Common myeloid progenitor, CD34-positive (primary cell): ENCODE measurements around the gene EIF5A.
A peak's percentile ranks its signal among the peaks of the same experiment; 100 is the strongest.

Source experiments
- CTCF ChIA-PET: fragments of 350-600 bp; sonication (Branson Sonifier 250); formaldehyde crosslinking; loops from one replicate; lab custom pipeline; 2021; ENCODE audit warnings: antibody characterized with exemption; lab: Charles Lee
- POLR2A ChIA-PET: fragments of 350-600 bp; sonication (Branson Sonifier 250); formaldehyde crosslinking; loops from one replicate; lab custom pipeline; 2021; ENCODE audit warnings: antibody characterized with exemption; lab: Charles Lee
- DNase-seq, 3 donors: peaks; one replicate each; pipeline versions ENCODE4 v3.0.0 to v3.0.0-alpha.2; 2013
- H3K27ac ChIP-seq, 2 experiments: 1 replicate in 1 of 2; 2 replicates in 1 of 2; pipeline ENCODE4 v1.7.0; 2013; ENCODE audit warnings: inconsistent platforms in 2 of 2, low read length in 2 of 2, mild to moderate bottlenecking in 2 of 2, low read depth in 1 of 2, moderate library complexity in 1 of 2; ENCODE audit not compliant: severe bottlenecking in 2 of 2, insufficient read depth in 1 of 2, poor library complexity in 1 of 2
- H3K27me3 ChIP-seq, 5 experiments: replicated peaks in 2 of 5; 1 replicate in 3 of 5; 2 replicates in 2 of 5; pipeline versions ENCODE4 v1.6.1 to v1.7.0; 2013; ENCODE audit warnings: low read length in 4 of 5, mild to moderate bottlenecking in 2 of 5, moderate library complexity in 2 of 5, inconsistent platforms in 1 of 5; ENCODE audit not compliant: insufficient read depth in 5 of 5, control insufficient read depth in 4 of 5
- H3K36me3 ChIP-seq, 4 experiments: 1 replicate in 2 of 4; 2 replicates in 2 of 4; pipeline versions ENCODE4 v1.6.1 to v1.7.0; 2013; ENCODE audit warnings: low read length in 3 of 4, control low read depth in 1 of 4, mild to moderate bottlenecking in 1 of 4; ENCODE audit not compliant: control insufficient read depth in 4 of 4, insufficient read depth in 4 of 4
- H3K4me1 ChIP-seq, 4 experiments: 1 replicate in 3 of 4; 2 replicates in 1 of 4; pipeline versions ENCODE4 v1.6.1 to v1.7.1; 2013; ENCODE audit warnings: low read length in 3 of 4, mild to moderate bottlenecking in 3 of 4, control low read depth in 1 of 4, inconsistent platforms in 1 of 4, moderate library complexity in 1 of 4; ENCODE audit not compliant: control insufficient read depth in 4 of 4, insufficient read depth in 4 of 4; ENCODE audit errors: control extremely low read depth in 1 of 4
- H3K4me3 ChIP-seq, 7 experiments: 1 replicate in 4 of 7; 2 replicates in 3 of 7; pipeline versions ENCODE4 v1.5.1 to v1.7.0; 2013; ENCODE audit warnings: mild to moderate bottlenecking in 7 of 7, low read length in 6 of 7, moderate library complexity in 6 of 7, inconsistent platforms in 2 of 7, low read depth in 2 of 7, control low read depth in 1 of 7; ENCODE audit not compliant: insufficient read depth in 4 of 7, control insufficient read depth in 1 of 7; ENCODE audit errors: extremely low read depth in 1 of 7
- H3K9me3 ChIP-seq, 5 experiments: 1 replicate in 4 of 5; 2 replicates in 1 of 5; pipeline versions ENCODE4 v1.6.1 to v1.7.1; 2013; ENCODE audit warnings: low read length in 4 of 5, mild to moderate bottlenecking in 2 of 5, inconsistent platforms in 1 of 5, low read depth in 1 of 5, moderate library complexity in 1 of 5; ENCODE audit not compliant: control insufficient read depth in 4 of 5, insufficient read depth in 2 of 5; ENCODE audit errors: control extremely low read depth in 1 of 5
- WGBS: methylation state at CpG from one replicate; pipeline ENCODE4 v1.1.5; 2013; ENCODE audit not compliant: insufficient coverage; 5-methylcytosine and 5-hydroxymethylcytosine counted together

The EIF5A gene

DNA sequence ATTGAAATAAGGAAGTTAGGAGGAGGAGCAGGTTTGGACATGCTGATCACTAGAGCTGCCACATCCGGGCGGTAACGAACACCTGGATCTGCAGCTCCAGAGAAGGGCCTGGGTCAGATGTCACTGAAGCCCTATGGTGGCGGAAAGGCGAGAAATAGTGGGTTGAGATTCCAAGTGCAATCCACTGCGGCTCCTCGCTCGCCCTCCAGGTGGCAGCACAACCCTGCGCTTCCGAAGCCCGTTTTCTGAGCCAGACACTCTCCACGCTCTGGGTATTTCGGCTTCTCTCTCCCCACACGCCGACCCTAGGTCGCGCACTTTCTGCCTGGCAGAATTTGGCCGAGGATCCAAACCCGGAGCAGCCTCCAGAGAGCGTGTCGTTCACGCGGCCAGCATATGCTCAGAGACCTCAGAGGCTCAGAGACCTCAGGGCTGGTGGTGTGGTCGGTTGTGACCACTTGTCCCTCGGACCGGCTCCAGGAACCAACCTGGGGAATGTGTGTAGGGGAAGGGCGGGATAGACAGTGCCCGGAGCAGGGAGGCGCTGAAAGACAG is 26.8 kb upstream of the EIF5A start:
- no peaks in the 10 kb centered on the region for H3K9me3 ChIP-seq
- peak; percentile 88 to 93 (median 93) for DNase-seq
- H3K27me3 ChIP-seq, result peaks cover 0 to 2% (median 0%) of the 10 kb centered on the region in 5 experiments
- H3K27ac ChIP-seq, result no peak overlapping the region
- WGBS, result under 1% methylated on average over 27 of the region's 29 CpGs
- H3K36me3 ChIP-seq, result peaks cover 0 to 5% (median 0%) of the 10 kb centered on the region in 4 experiments
- POLR2A ChIA-PET, result interaction anchor here (0.6 to 0.9 kb wide), 2 partner anchors 16 to 39 kb away, joined by 3 to 5 read pairs; no protein-coding TSS in a partner anchor
- H3K4me1 ChIP-seq, result peaks cover 0 to 35% (median 33%) of the 10 kb centered on the region in 4 experiments
- CTCF ChIA-PET, result interaction anchor here (0.8 to 6.5 kb wide), 10 partner anchors 12 to 68 kb away, joined by 3 to 65 read pairs (median 6); partner anchors contain the start of gene ACAP1
- peak overlapping the region in 6 of 7 experiments; percentile 19 to 73 (median 62) for H3K4me3 ChIP-seq

- Histone ChIP-seq H3K27ac (no peak within 1 kb of the TSS), H3K4me1 (peaks cover 0 to 38% (median 36%) of the 10 kb centered on the region in 4 experiments), H3K36me3 (peaks cover 0 to 5% (median 0%) of the 10 kb centered on the region in 4 experiments), H3K9me3 (no peaks in the 10 kb centered on the region), H3K4me3 (peak within 1 kb of the TSS; percentile 10 to 73 (median 62)), H3K27me3 (peaks cover 0 to 2% (median 0%) of the 10 kb centered on the region in 5 experiments)
- ChIA-PET CTCF (interaction anchor here (0.9 to 6.5 kb wide), 8 partner anchors 11 to 67 kb away, joined by 3 to 65 read pairs (median 8); partner anchors contain the start of genes ACADVL and ACAP1), POLR2A (interaction anchor here (0.6 to 0.9 kb wide), 3 partner anchors 10 to 39 kb away, joined by 3 to 5 read pairs (median 3); no protein-coding TSS in a partner anchor)
- peak; percentile 85 to 86 (median 86) for DNase-seq
- WGBS, result 0% methylated on average over 54 of the region's 71 CpGs
Observed at GRCh38 chr17:7281074-7281952, 26.1 kb upstream of the EIF5A start, which contains the start of gene SLC2A4. SLC2A4 (plus strand) TSS chr17:7281718; CDS start chr17:7281935, 217 bp downstream.

- H3K27ac ChIP-seq, result no peak overlapping the region
- POLR2A ChIA-PET, result interaction anchor here (0.6 kb wide), 1 partner anchor 9 kb away, joined by 3 read pairs; no protein-coding TSS in a partner anchor
- H3K9me3 ChIP-seq, result no peaks in the 10 kb centered on the region
- peaks cover 0 to 45% (median 41%) of the 10 kb centered on the region in 4 experiments for H3K4me1 ChIP-seq
- H3K4me3 ChIP-seq, result peak overlapping the region in 6 of 7 experiments; percentile 9 to 73 (median 63)
- H3K36me3 ChIP-seq, result peaks cover 0 to 5% (median 0%) of the 10 kb centered on the region in 4 experiments
- CTCF ChIA-PET, result interaction anchor here (1.0 to 6.5 kb wide), 5 partner anchors 10 to 66 kb away, joined by 3 to 65 read pairs (median 9); no protein-coding TSS in a partner anchor
- WGBS, result 1% methylated on average over 29 of the region's 43 CpGs
- DNase-seq, result peak in 2 of 3 donors; percentile 37 to 52
- H3K27me3 ChIP-seq, result no peaks in the 10 kb centered on the region
Observed at GRCh38 chr17:7281953-7282751, 25.3 kb upstream of the EIF5A start.

- Histone ChIP-seq H3K4me1 (peaks cover 0 to 47% (median 41%) of the 10 kb centered on the region in 4 experiments), H3K36me3 (peaks cover 0 to 5% (median 0%) of the 10 kb centered on the region in 4 experiments), H3K27me3 (no peaks in the 10 kb centered on the region), H3K27ac (no peak overlapping the region), H3K4me3 (peak overlapping the region in 4 of 7 experiments; percentile 62 to 73 (median 68)), H3K9me3 (no peaks in the 10 kb centered on the region)
- CTCF ChIA-PET, result interaction anchor here (0.8 to 6.5 kb wide), 5 partner anchors 9 to 54 kb away, joined by 3 to 65 read pairs (median 3); no protein-coding TSS in a partner anchor
- DNase-seq, result peak in 2 of 3 donors; percentile 66 to 78
- POLR2A ChIA-PET, result no interaction called here
- WGBS, result 59% methylated on average over 5 of the region's 6 CpGs
Observed at GRCh38 chr17:7282752-7283321, 24.6 kb upstream of the EIF5A start.

DNA sequence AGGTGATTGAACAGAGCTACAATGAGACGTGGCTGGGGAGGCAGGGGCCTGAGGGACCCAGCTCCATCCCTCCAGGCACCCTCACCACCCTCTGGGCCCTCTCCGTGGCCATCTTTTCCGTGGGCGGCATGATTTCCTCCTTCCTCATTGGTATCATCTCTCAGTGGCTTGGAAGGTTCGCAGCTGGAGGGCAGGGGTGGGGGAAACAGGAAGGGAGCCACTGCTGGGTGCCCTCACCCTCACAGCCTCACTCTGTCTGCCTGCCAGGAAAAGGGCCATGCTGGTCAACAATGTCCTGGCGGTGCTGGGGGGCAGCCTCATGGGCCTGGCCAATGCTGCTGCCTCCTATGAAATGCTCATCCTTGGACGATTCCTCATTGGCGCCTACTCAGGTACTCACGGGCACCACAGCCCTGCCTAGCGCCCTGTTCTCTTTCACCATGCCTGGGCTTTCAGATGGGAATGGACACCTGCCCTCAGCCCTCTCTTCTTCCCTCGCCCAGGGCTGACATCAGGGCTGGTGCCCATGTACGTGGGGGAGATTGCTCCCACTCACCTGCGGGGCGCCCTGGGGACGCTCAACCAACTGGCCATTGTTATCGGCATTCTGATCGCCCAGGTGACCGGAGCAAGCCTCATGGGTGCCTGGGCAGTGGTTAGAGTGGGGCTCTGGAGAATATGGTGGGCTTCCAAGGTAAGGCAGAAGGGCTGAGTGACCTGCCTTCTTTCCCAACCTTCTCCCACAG is 23.8 kb upstream of the EIF5A start:
- Histone ChIP-seq H3K27me3 (no peaks in the 10 kb centered on the region), H3K36me3 (peaks cover 0 to 5% (median 0%) of the 10 kb centered on the region in 4 experiments), H3K4me3 (no peak overlapping the region), H3K4me1 (peaks cover 0 to 47% (median 41%) of the 10 kb centered on the region in 4 experiments), H3K9me3 (no peaks in the 10 kb centered on the region), H3K27ac (no peak overlapping the region)
- CTCF ChIA-PET, result interaction anchor here (0.8 to 6.5 kb wide), 6 partner anchors 8 to 53 kb away, joined by 3 to 65 read pairs (median 24); partner anchors contain the start of gene ACAP1
- POLR2A ChIA-PET, result no interaction called here
- WGBS, result 80% methylated on average over 9 of the region's 18 CpGs
- peak in 1 of 3 donors; percentile 20 for DNase-seq
